Neural cell (in vitro differentiated cells): ENCODE results near the gene SMARCC1. TPM values are rescaled to one million over a fixed set of nuclear protein-coding genes. Genes with fewer than 3 reads are reported as not detected.

Experiments
- H2AFZ ChIP-seq: fragments of 200-600, 300-800 bp; sonication (generic), shearing (Covaris generic); 2 replicates; pipeline ENCODE4 v1.6.0; 2014; ENCODE audit warnings: low read depth, mild to moderate bottlenecking, antibody characterized with exemption, low read length, moderate library complexity
- H3F3A ChIP-seq: fragments of 200-600 bp; shearing (Covaris generic); 2 replicates; pipeline ENCODE4 v1.6.1; 2016; ENCODE audit warnings: mild to moderate bottlenecking, moderate library complexity, mixed read lengths, antibody characterized with exemption, low read length; ENCODE audit not compliant: insufficient read depth, poor library complexity, severe bottlenecking
- H3K27ac ChIP-seq: fragments of 200-600, 300-800 bp; sonication (generic), shearing (Covaris generic); 2 replicates; pipeline ENCODE4 v1.5.1; 2014; ENCODE audit warnings: mild to moderate bottlenecking, low read length, moderate library complexity
- H3K27me3 ChIP-seq: fragments of 300-800, 200-600 bp; sonication (generic), shearing (Covaris generic); 2 replicates; pipeline ENCODE4 v1.6.0; 2014; ENCODE audit warnings: mild to moderate bottlenecking, low read depth, low read length, moderate library complexity; ENCODE audit not compliant: insufficient read depth
- H3K36me3 ChIP-seq: fragments of 300-800, 200-600 bp; sonication (generic), shearing (Covaris generic); 2 replicates; pipeline ENCODE4 v1.5.1; 2014; ENCODE audit warnings: mild to moderate bottlenecking, antibody characterized with exemption, low read length, moderate library complexity; ENCODE audit not compliant: insufficient read depth
- H3K4me2 ChIP-seq: fragments of 300-800, 200-600 bp; sonication (generic), shearing (Covaris generic); 2 replicates; pipeline ENCODE4 v1.6.0; 2014; ENCODE audit warnings: mild to moderate bottlenecking, low read length
- H3K4me3 ChIP-seq: fragments of 300-800, 200-600 bp; sonication (generic), shearing (Covaris generic); 2 replicates; pipeline ENCODE4 v1.5.1; 2014; ENCODE audit warnings: mild to moderate bottlenecking, low read length, moderate library complexity
- H3K79me2 ChIP-seq: fragments of 200-600 bp; shearing (Covaris generic); replicated peaks from 2 replicates; pipeline ENCODE4 v1.6.0; 2014; ENCODE audit warnings: mild to moderate bottlenecking, low read length, moderate library complexity; ENCODE audit not compliant: insufficient read depth
- H3K9ac ChIP-seq: fragments of 300-800, 200-600 bp; sonication (generic), shearing (Covaris generic); 2 replicates; pipeline ENCODE4 v1.6.1; 2016; ENCODE audit warnings: mild to moderate bottlenecking, low read length, mixed read lengths
- H3K9me2 ChIP-seq: fragments of 200-600 bp; shearing (Covaris generic); 2 replicates; pipeline ENCODE4 v1.6.1; 2016; ENCODE audit warnings: mild to moderate bottlenecking, low read length, mixed read lengths; ENCODE audit not compliant: insufficient read depth
- H3K9me3 ChIP-seq: fragments of 200-600, 300-800 bp; sonication (generic), shearing (Covaris generic); 2 replicates; pipeline ENCODE4 v1.6.1; 2016; ENCODE audit warnings: mild to moderate bottlenecking, mixed run types, low read length, moderate library complexity, mixed read lengths
- H4K20me1 ChIP-seq: fragments of 200-600 bp; shearing (Covaris generic); 2 replicates; pipeline ENCODE4 v1.6.1; 2016; ENCODE audit warnings: mild to moderate bottlenecking, mixed run types; ENCODE audit not compliant: insufficient read depth
- EP300 ChIP-seq: fragments of 450-650 bp; conservative IDR thresholded peaks from 2 replicates; pipeline ENCODE4 v1.6.1; 2014; ENCODE audit warnings: antibody characterized with exemption, mild to moderate bottlenecking, moderate library complexity; ENCODE audit not compliant: poor library complexity, severe bottlenecking
- EZH2 ChIP-seq: fragments of 200-600, 300-800 bp; shearing (Covaris generic), sonication (generic); IDR thresholded peaks from 2 replicates; pipeline ENCODE4 v1.6.1; 2014; ENCODE audit warnings: antibody characterized with exemption, low read length, borderline replicate concordance, mild to moderate bottlenecking; ENCODE audit not compliant: insufficient read depth, poor library complexity, severe bottlenecking
- MXI1 ChIP-seq: fragments of 450-650 bp; conservative IDR thresholded peaks from 2 replicates; pipeline ENCODE4 v1.6.1; 2014; ENCODE audit warnings: antibody characterized with exemption, mild to moderate bottlenecking; ENCODE audit not compliant: poor library complexity, severe bottlenecking
- POLR2AphosphoS5 ChIP-seq: IDR thresholded peaks from 2 replicates; pipeline ENCODE4 v1.6.1; 2012
- RAD21 ChIP-seq: fragments of 450-650 bp; conservative IDR thresholded peaks from 2 replicates; pipeline ENCODE4 v1.6.1; 2014; ENCODE audit warnings: antibody characterized with exemption, mild to moderate bottlenecking, moderate library complexity
- SMC3 ChIP-seq: fragments of 450-650 bp; conservative IDR thresholded peaks from 2 replicates; pipeline ENCODE4 v1.6.1; 2014; ENCODE audit warnings: antibody characterized with exemption, mild to moderate bottlenecking, moderate library complexity; ENCODE audit not compliant: poor library complexity
- TAF1 ChIP-seq: IDR thresholded peaks from 2 replicates; pipeline ENCODE4 v1.6.1; 2012; ENCODE audit warnings: low read depth
- polyA plus RNA-seq: library from polyadenylated mRNA; depleted of rRNA; stranded (reverse); fragments of >200 nt; gene quantifications from 2 replicates; pipeline ENCODE4 v1.2.3, GENCODE V29; 2014
- TF ChIP-seq, protein P1 (sequence below): fragments of 450-650 bp; IDR thresholded peaks from 2 replicates; pipeline ENCODE4 v1.5.1; 2014; ENCODE audit warnings: antibody characterized with exemption, mild to moderate bottlenecking, moderate library complexity; ENCODE audit not compliant: poor library complexity, severe bottlenecking
- TF ChIP-seq, protein P2 (sequence below): IDR thresholded peaks from 2 replicates; pipeline ENCODE4 v1.6.1; 2012; ENCODE audit warnings: borderline replicate concordance

SMARCC1 gene
- polyA plus RNA-seq, 1 donor from 2014 or later = 29.4 TPM

DNA sequence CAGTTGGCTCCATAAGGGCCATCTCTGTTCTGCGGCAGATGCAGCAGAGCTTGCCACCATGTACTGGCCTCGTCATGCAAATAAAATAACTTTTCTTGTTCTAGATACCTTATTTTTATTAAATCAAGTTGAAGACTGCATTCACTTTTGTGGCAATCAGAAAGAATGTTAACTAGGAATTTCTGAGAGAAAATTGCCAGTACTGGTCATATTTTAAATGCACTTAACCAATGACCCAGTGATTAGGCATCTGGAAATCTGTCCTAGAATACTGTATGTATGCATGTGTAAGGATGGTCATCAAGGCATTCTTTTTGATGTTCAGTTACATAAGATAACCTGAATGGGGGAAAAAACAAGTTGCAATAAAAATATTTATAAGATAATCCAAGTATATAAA lies 168.8 kb downstream of the SMARCC1 start:
- no peaks in the 10 kb centered on the region for H3K27me3 ChIP-seq
- no peaks in the 10 kb centered on the region for H4K20me1 ChIP-seq
- H3K27ac ChIP-seq = no peak overlapping the region
- TF ChIP-seq MXI1 (no peak), TAF1 (no peak)
- H3F3A ChIP-seq = no peaks in the 10 kb centered on the region
- peaks cover 11% of the 10 kb centered on the region for H3K36me3 ChIP-seq
- no peaks in the 10 kb centered on the region for H3K79me2 ChIP-seq
- H3K9ac ChIP-seq = no peak overlapping the region
- no peak overlapping the region for H2AFZ ChIP-seq
- H3K9me3 ChIP-seq = no peaks in the 10 kb centered on the region
- no peaks in the 10 kb centered on the region for H3K9me2 ChIP-seq
- H3K4me3 ChIP-seq = no peak overlapping the region
- no peak overlapping the region for H3K4me2 ChIP-seq

DNA sequence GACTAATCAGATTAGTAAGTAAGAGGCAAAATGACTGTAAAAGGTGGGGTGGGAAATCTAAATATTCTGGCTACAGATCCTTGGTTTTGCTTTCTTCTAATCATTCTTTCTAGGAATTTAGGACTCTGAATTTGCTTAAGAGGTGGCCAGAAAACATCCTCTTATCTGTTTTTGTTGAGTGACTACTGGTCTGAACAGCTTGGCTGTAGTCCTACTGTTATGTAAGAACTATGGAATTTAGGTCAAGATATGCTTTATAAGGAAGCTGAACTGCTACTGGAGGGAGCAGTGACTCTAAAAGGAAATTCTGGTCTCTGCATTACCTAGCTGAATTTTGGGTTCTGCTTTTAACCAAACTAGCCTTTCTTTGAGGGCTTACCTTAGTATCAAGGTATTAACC lies 169.5 kb downstream of the SMARCC1 start:
- no peak overlapping the region for H2AFZ ChIP-seq
- H3K9ac ChIP-seq = no peak overlapping the region
- no peak overlapping the region for H3K27ac ChIP-seq
- TF ChIP-seq EZH2 (no peak), MXI1 (no peak), SMC3 (no peak), RAD21 (no peak), EP300 (no peak), TAF1 (no peak), POLR2AphosphoS5 (no peak)
- TF ChIP-seq, protein P1, sequence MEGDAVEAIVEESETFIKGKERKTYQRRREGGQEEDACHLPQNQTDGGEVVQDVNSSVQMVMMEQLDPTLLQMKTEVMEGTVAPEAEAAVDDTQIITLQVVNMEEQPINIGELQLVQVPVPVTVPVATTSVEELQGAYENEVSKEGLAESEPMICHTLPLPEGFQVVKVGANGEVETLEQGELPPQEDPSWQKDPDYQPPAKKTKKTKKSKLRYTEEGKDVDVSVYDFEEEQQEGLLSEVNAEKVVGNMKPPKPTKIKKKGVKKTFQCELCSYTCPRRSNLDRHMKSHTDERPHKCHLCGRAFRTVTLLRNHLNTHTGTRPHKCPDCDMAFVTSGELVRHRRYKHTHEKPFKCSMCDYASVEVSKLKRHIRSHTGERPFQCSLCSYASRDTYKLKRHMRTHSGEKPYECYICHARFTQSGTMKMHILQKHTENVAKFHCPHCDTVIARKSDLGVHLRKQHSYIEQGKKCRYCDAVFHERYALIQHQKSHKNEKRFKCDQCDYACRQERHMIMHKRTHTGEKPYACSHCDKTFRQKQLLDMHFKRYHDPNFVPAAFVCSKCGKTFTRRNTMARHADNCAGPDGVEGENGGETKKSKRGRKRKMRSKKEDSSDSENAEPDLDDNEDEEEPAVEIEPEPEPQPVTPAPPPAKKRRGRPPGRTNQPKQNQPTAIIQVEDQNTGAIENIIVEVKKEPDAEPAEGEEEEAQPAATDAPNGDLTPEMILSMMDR = no peak
- TF ChIP-seq, protein P2, sequence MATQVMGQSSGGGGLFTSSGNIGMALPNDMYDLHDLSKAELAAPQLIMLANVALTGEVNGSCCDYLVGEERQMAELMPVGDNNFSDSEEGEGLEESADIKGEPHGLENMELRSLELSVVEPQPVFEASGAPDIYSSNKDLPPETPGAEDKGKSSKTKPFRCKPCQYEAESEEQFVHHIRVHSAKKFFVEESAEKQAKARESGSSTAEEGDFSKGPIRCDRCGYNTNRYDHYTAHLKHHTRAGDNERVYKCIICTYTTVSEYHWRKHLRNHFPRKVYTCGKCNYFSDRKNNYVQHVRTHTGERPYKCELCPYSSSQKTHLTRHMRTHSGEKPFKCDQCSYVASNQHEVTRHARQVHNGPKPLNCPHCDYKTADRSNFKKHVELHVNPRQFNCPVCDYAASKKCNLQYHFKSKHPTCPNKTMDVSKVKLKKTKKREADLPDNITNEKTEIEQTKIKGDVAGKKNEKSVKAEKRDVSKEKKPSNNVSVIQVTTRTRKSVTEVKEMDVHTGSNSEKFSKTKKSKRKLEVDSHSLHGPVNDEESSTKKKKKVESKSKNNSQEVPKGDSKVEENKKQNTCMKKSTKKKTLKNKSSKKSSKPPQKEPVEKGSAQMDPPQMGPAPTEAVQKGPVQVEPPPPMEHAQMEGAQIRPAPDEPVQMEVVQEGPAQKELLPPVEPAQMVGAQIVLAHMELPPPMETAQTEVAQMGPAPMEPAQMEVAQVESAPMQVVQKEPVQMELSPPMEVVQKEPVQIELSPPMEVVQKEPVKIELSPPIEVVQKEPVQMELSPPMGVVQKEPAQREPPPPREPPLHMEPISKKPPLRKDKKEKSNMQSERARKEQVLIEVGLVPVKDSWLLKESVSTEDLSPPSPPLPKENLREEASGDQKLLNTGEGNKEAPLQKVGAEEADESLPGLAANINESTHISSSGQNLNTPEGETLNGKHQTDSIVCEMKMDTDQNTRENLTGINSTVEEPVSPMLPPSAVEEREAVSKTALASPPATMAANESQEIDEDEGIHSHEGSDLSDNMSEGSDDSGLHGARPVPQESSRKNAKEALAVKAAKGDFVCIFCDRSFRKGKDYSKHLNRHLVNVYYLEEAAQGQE = no peak
- H3K9me2 ChIP-seq = no peaks in the 10 kb centered on the region
- H3K27me3 ChIP-seq = no peaks in the 10 kb centered on the region
- H4K20me1 ChIP-seq = no peaks in the 10 kb centered on the region
- no peaks in the 10 kb centered on the region for H3K9me3 ChIP-seq
- no peak overlapping the region for H3K4me2 ChIP-seq
- H3K36me3 ChIP-seq = peaks cover 11% of the 10 kb centered on the region
- H3K79me2 ChIP-seq = no peaks in the 10 kb centered on the region
- no peak overlapping the region for H3K4me3 ChIP-seq
- H3F3A ChIP-seq = no peaks in the 10 kb centered on the region

DNA sequence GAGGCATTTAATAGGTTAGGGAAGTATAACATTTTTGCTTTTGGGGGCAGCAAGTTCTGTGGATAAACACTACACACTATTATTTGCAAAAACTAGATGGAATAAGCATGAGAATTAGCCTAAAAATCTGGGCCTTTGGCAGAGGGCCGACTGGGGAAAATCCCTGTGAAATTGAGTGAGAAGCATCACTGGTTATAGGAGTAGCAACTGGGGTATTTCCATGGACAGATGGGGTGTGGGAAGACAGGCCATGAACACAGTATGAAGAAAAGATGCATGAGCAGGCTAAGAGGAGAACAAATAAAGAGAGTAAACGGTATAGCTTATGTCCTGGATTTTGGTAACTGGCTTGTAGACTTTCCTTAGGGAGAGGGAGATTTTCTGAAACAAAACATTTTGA lies 170.1 kb downstream of the SMARCC1 start:
- H3K4me3 ChIP-seq = no peak overlapping the region
- no peaks in the 10 kb centered on the region for H4K20me1 ChIP-seq
- H3K27me3 ChIP-seq = no peaks in the 10 kb centered on the region
- H3K27ac ChIP-seq = no peak overlapping the region
- no peaks in the 10 kb centered on the region for H3K9me2 ChIP-seq
- H3K79me2 ChIP-seq = no peaks in the 10 kb centered on the region
- H3K9ac ChIP-seq = no peak overlapping the region
- TF ChIP-seq EP300 (no peak), MXI1 (no peak)
- no peaks in the 10 kb centered on the region for H3K9me3 ChIP-seq
- peaks cover 11% of the 10 kb centered on the region for H3K36me3 ChIP-seq
- no peaks in the 10 kb centered on the region for H3F3A ChIP-seq
- no peak overlapping the region for H3K4me2 ChIP-seq
- no peak overlapping the region for H2AFZ ChIP-seq
